ENCODE results near the gene STK32B. TPM values are rescaled to one million over a fixed set of nuclear protein-coding genes. Genes with fewer than 3 reads are reported as not detected.

STK32B gene
- total RNA-seq, 1 experiment from 2014 or later = 7.6 TPM

GRCh38 chr4:5524446-5525299 is 473.4 kb downstream of the STK32B start:
- DNase-seq (ENCODE audit: low read depth) = peak; percentile 89

GRCh38 chr4:5526080-5526846 is 475.0 kb downstream of the STK32B start:
- peak; percentile 23 for DNase-seq (ENCODE audit: low read depth)

- DNase-seq (ENCODE audit: low read depth) = no peak
Observed at GRCh38 chr4:5527211-5527610, 475.9 kb downstream of the STK32B start.

- DNase-seq (ENCODE audit: low read depth) = no peak
Observed at GRCh38 chr4:5528031-5528436, 476.8 kb downstream of the STK32B start.

GRCh38 chr4:5532100-5532499 is 480.8 kb downstream of the STK32B start:
- no peak for DNase-seq (ENCODE audit: low read depth)

GRCh38 chr4:5539584-5539983 is 488.3 kb downstream of the STK32B start:
- no peak for DNase-seq (ENCODE audit: low read depth)

- no peak for DNase-seq (ENCODE audit: low read depth)
Observed at GRCh38 chr4:5541169-5541568, 489.9 kb downstream of the STK32B start.

- no peak for DNase-seq (ENCODE audit: low read depth)
Observed at GRCh38 chr4:5543681-5544080, 492.4 kb downstream of the STK32B start.

GRCh38 chr4:5544762-5545161 is 493.5 kb downstream of the STK32B start:
- DNase-seq (ENCODE audit: low read depth) = no peak

GRCh38 chr4:5545271-5545670 is 494.0 kb downstream of the STK32B start:
- no peak for DNase-seq (ENCODE audit: low read depth)

- no peak for DNase-seq (ENCODE audit: low read depth)
Observed at GRCh38 chr4:5547651-5548249, 496.5 kb downstream of the STK32B start.

Other genes starting within 250 kb of the STK32B start
- gene MSX1, start 191.8 kb upstream of the STK32B start, total RNA-seq (2014; rRNA removed; shearing (Covaris generic)) = 11.4 and 12.6 TPM in 2 replicates
- gene CYTL1, start 32.0 kb upstream of the STK32B start, total RNA-seq (2014; rRNA removed; shearing (Covaris generic)) = 138 and 180 TPM in 2 replicates

Measured in M059J (cell line).